K562 (cell line): Measurements from ENCODE around the gene AKIRIN1. TPM values are rescaled to one million over a fixed set of nuclear protein-coding genes. Genes with fewer than 3 reads are reported as not detected.
A peak's percentile ranks its signal among the peaks of the same experiment; 100 is the strongest.

Experiments used
- BMI1 ChIP-seq: fragments of 150-350 bp; IDR thresholded peaks from 2 replicates; pipeline ENCODE4 v1.6.1; 2014; ENCODE audit warnings: low read length
- C11orf30 ChIP-seq: fragments of 450-650 bp; IDR thresholded peaks from 2 replicates; pipeline ENCODE4 v1.6.1; 2016; ENCODE audit warnings: low read depth, mild to moderate bottlenecking
- EP400 ChIP-seq: fragments of 450-650 bp; IDR thresholded peaks from 2 replicates; pipeline ENCODE4 v1.6.1; 2017; ENCODE audit warnings: antibody characterized with exemption, mild to moderate bottlenecking, moderate library complexity
- HNRNPK ChIP-seq: fragments of 200-400 bp; formaldehyde crosslinking; IDR thresholded peaks from one replicate; pipeline ENCODE4 v1.6.1; 2018; ENCODE audit warnings: mild to moderate bottlenecking, low read depth, low read length; ENCODE audit not compliant: poor library complexity, severe bottlenecking
- HNRNPLL ChIP-seq: fragments of 200-400 bp; formaldehyde crosslinking; IDR thresholded peaks from 2 replicates; pipeline ENCODE4 v1.6.1; 2017; ENCODE audit warnings: low read length, low read depth, mild to moderate bottlenecking; ENCODE audit not compliant: poor library complexity, severe bottlenecking
- MCM7 ChIP-seq, 2 experiments: fragments of 450-650 bp; IDR thresholded peaks; 2 replicates each; pipeline ENCODE4 v1.6.1; 2016 to 2018
- MTA3 ChIP-seq: fragments of 450-650 bp; formaldehyde crosslinking; IDR thresholded peaks from 2 replicates; pipeline ENCODE4 v1.6.1; 2017; ENCODE audit warnings: mild to moderate bottlenecking, borderline replicate concordance
- NFYB ChIP-seq: IDR thresholded peaks from 2 replicates; pipeline ENCODE4 v1.6.1; 2011; ENCODE audit warnings: mild to moderate bottlenecking, moderate library complexity; ENCODE audit not compliant: insufficient read length; ENCODE audit errors: extremely low read depth
- NONO ChIP-seq, 2 experiments: fragments of 200-400 bp in 1 of 2; fragments of 450-650 bp in 1 of 2; formaldehyde crosslinking in 1 of 2; IDR thresholded peaks; 2 replicates each; pipeline ENCODE4 v1.6.1; 2017; ENCODE audit warnings: low read depth in 2 of 2, mild to moderate bottlenecking in 2 of 2, moderate library complexity in 2 of 2, low read length in 1 of 2
- PATZ1 ChIP-seq: fragments of 250-450 bp; sonication (Bioruptor Pico); IDR thresholded peaks from 2 replicates; pipeline ENCODE4 v1.5.0; 2020; ENCODE audit warnings: mild to moderate bottlenecking, borderline replicate concordance
- RERE ChIP-seq: sonication (generic); formaldehyde crosslinking; IDR thresholded peaks from 2 replicates; pipeline ENCODE4 v1.8.0; 2023; ENCODE audit warnings: missing genetic modification reagents, mild to moderate bottlenecking, borderline replicate concordance
- SMARCB1 ChIP-seq: IDR thresholded peaks from 2 replicates; pipeline ENCODE4 v1.6.1; 2011; ENCODE audit warnings: improper control_type of control experiment, low read depth; ENCODE audit not compliant: insufficient read length
- SRSF9 ChIP-seq: fragments of 200-400 bp; formaldehyde crosslinking; IDR thresholded peaks from 2 replicates; pipeline ENCODE4 v1.6.1; 2017; ENCODE audit warnings: low read depth, low read length, borderline replicate concordance
- ZNF12 ChIP-seq: sonication (generic); formaldehyde crosslinking; IDR thresholded peaks from 2 replicates; pipeline ENCODE4 v1.4.0; 2020; ENCODE audit warnings: mild to moderate bottlenecking, missing genetic modification reagents
- ZNF197 ChIP-seq: fragments of 200-800 bp; sonication (Bioruptor generic); IDR thresholded peaks from 2 replicates; pipeline ENCODE4 v1.6.1; 2016; ENCODE audit warnings: low read depth, missing genetic modification characterization, missing compliant biosample characterization
- ZNF395 ChIP-seq: fragments of 200-800 bp; sonication (Bioruptor generic); IDR thresholded peaks from 2 replicates; pipeline ENCODE4 v1.6.1; 2017; ENCODE audit warnings: missing genetic modification characterization, missing compliant biosample characterization
- ZNF436 ChIP-seq: fragments of 250-450, 450-650 bp; sonication (Bioruptor Pico); formaldehyde crosslinking; IDR thresholded peaks from 2 replicates; pipeline ENCODE4 v1.7.0; 2020; ENCODE audit warnings: mild to moderate bottlenecking
- ZNF695 ChIP-seq: fragments of 450-650 bp; formaldehyde crosslinking; IDR thresholded peaks from 2 replicates; pipeline ENCODE4 v1.4.0; 2020; ENCODE audit warnings: mild to moderate bottlenecking, moderate library complexity
- polyA plus RNA-seq, 8 experiments: library from polyadenylated mRNA; depleted of rRNA in 4 of 8; stranded (reverse) in 5 of 8; unstranded in 3 of 8; fragments of >200 nt; fragmentation: Nextera tagmentation in 2 of 8; fragmentation: Illumina TruSeq in 1 of 8; extraction: Ambion mirVana in 2 of 8; extraction: Trizol in 1 of 8; gene quantifications; 2 replicates each; pipeline versions ENCODE4 v1.2.1 to v1.2.3, GENCODE V29; 2011 to 2014; ENCODE audit warnings: inconsistent platforms in 1 of 8, missing spikeins in 1 of 8
- total RNA-seq, 7 experiments: library from RNA; depleted of rRNA in 6 of 7; stranded (reverse); fragments of >200 nt in 6 of 7; fragmentation: Illumina TruSeq in 2 of 7; extraction: Trizol in 2 of 7; gene quantifications; 2 replicates each; pipeline versions ENCODE4 v1.2.1 to v1.2.3, GENCODE V29; 2011 to 2021; ENCODE audit warnings: low replicate concordance in 1 of 7

The AKIRIN1 gene
- total and polyA plus RNA-seq, 9 of the 15 experiments (the other 6 are each of a cell fraction or from before 2014, with no cell fraction given): 11.5 to 139 (median 83.4) TPM

GRCh38 chr1:39026051-39026865 lies 35.2 kb downstream of the AKIRIN1 start, which contains the start of gene NDUFS5 (continued):
- TF ChIP-seq ZNF395 (CRISPR knock-in tag): no peak
- TF ChIP-seq ZNF436 (CRISPR knock-in tag): no peak
- no peak for TF ChIP-seq PATZ1
- no peak for TF ChIP-seq RERE (CRISPR knock-in tag)
- no peak for TF ChIP-seq SMARCB1
- peak; percentile 63 for TF ChIP-seq C11orf30
- TF ChIP-seq ZNF12 (CRISPR knock-in tag): peak; percentile 54; the same call in 1 of the 2 replicates
- TF ChIP-seq ZNF197: no peak
- no peak for TF ChIP-seq MCM7 (IDR thresholded peaks at IDR 0.05)
- peak; percentile 50 for TF ChIP-seq HNRNPLL
- no peak for TF ChIP-seq SRSF9
- TF ChIP-seq EP400: peak; percentile 80
- TF ChIP-seq BMI1: no peak
- TF ChIP-seq MTA3: no peak; the same call in 1 of the 2 replicates
- no peak for TF ChIP-seq HNRNPK
- TF ChIP-seq ZNF695: no peak
- TF ChIP-seq NONO (IDR thresholded peaks at IDR 0.05; ENCODE audit: low read depth in 2 of 2, low read length in 1 of 2): no peak
- TF ChIP-seq NFYB: no peak
